Spleen (tissue), 11 donors: Measurements from ENCODE around the gene TMOD4. TPM values are rescaled to one million over a fixed set of nuclear protein-coding genes. Genes with fewer than 3 reads are reported as not detected.
"Not testable (repeated sequence)": the region's sequence is repeated elsewhere in the genome, so short reads cannot be mapped to it uniquely, and the experiment has no call there.

Experiments
- DNase-seq: peaks from one replicate; pipeline ENCODE4 v3.0.0-alpha.2; 2020
- H3K27ac ChIP-seq, 8 donors: fragments of 200-600 bp; sonication (generic) in 7 of 8; 1 replicate in 4 of 8; 2 replicates in 4 of 8; pipeline versions ENCODE4 v1.5.0 to v1.8.0; 2016 to 2021; ENCODE audit warnings: inconsistent platforms in 4 of 8, mild to moderate bottlenecking in 4 of 8, moderate library complexity in 1 of 8
- H3K27me3 ChIP-seq, 7 donors: fragments of 200-600 bp; sonication (generic) in 6 of 7; replicated peaks in 1 of 7; 1 replicate in 4 of 7; 2 replicates in 3 of 7; pipeline versions ENCODE4 v1.5.0 to v1.8.0; 2016 to 2021; ENCODE audit warnings: inconsistent platforms in 3 of 7, mild to moderate bottlenecking in 1 of 7
- H3K36me3 ChIP-seq, 6 donors: fragments of 200-600 bp; sonication (generic) in 5 of 6; 1 replicate in 4 of 6; 2 replicates in 2 of 6; pipeline versions ENCODE4 v1.5.0 to v1.8.0; 2016 to 2021; ENCODE audit warnings: inconsistent platforms in 2 of 6
- H3K4me1 ChIP-seq, 6 donors: fragments of 200-600 bp; sonication (generic) in 5 of 6; 1 replicate in 3 of 6; 2 replicates in 3 of 6; pipeline versions ENCODE4 v1.5.0 to v1.8.0; 2016 to 2021; ENCODE audit warnings: inconsistent platforms in 3 of 6
- H3K4me3 ChIP-seq, 8 donors: fragments of 200-600 bp; sonication (generic) in 7 of 8; 1 replicate in 4 of 8; 2 replicates in 4 of 8; pipeline versions ENCODE4 v1.5.0 to v1.8.0; 2016 to 2021; ENCODE audit warnings: inconsistent platforms in 4 of 8, mild to moderate bottlenecking in 4 of 8, moderate library complexity in 2 of 8
- H3K9me3 ChIP-seq, 8 donors: fragments of 200-600 bp; sonication (generic) in 7 of 8; 1 replicate in 4 of 8; 2 replicates in 4 of 8; pipeline versions ENCODE4 v1.5.0 to v1.8.0; 2016 to 2021; ENCODE audit warnings: inconsistent platforms in 4 of 8
- POLR2A ChIP-seq, 3 donors: fragments of 450-650 bp; IDR thresholded peaks; one replicate each; pipeline ENCODE4 v1.5.1; 2017; ENCODE audit warnings: antibody characterized with exemption in 3 of 3, mild to moderate bottlenecking in 1 of 3
- POLR2AphosphoS5 ChIP-seq, 3 donors: sonication (generic); formaldehyde crosslinking; IDR thresholded peaks; one replicate each; pipeline ENCODE4 v1.5.1; 2017; ENCODE audit warnings: antibody characterized with exemption in 3 of 3
- WGBS, 5 donors: extraction: QIAGEN DNeasy Blood & Tissue Kit in 3 of 5; methylation state at CpG; one replicate each; pipeline versions ENCODE4 v1.1.5 to v1.1.7; 2013 to 2018; 5-methylcytosine and 5-hydroxymethylcytosine counted together
- intact Hi-C: fragments of 100-400 bp; cut with DNase I; formaldehyde crosslinking; loops from one replicate; pipeline ENCODE4 v1.15.0; 2023; ENCODE audit warnings: low total_unique reads
- polyA plus RNA-seq, 3 donors: library from polyadenylated mRNA; stranded (reverse); fragments of 200-250 nt; gene quantifications; one replicate each; pipeline ENCODE4 v1.2.1, GENCODE V29; 2013
- total RNA-seq, 7 donors: library from RNA; depleted of rRNA in 3 of 7; stranded (reverse); fragments of >200 nt in 3 of 7; fragmentation: NEBNext Ultra II Directional in 4 of 7; extraction: Animal tissue kit (Norgen Biotek cat#: 25700) in 4 of 7; gene quantifications; one replicate each; pipeline versions ENCODE4 v1.1.0 to v1.2.1, GENCODE V29; 2016 to 2021
- TF ChIP-seq, protein P1 (sequence below), 11 experiments: fragments of 200-600 bp in 7 of 11; fragments of 450-650 bp in 4 of 11; sonication (generic) in 4 of 11; IDR thresholded peaks in 8 of 11; conservative IDR thresholded peaks in 3 of 11; 1 replicate in 7 of 11; 2 replicates in 4 of 11; pipeline versions ENCODE4 v1.4.0 to v1.8.0; 2016 to 2021; ENCODE audit warnings: antibody characterized with exemption in 11 of 11, inconsistent platforms in 4 of 11, mild to moderate bottlenecking in 1 of 11
- donor health status: healthy with polysubstance abuse.
- donor health status: DM: no; HTN: no; CAD: no; lungs with moderate emphysema.
- donor health status: DM: no; HTN: no; CAD: no.
- donor health status: Bipolar disorder and iron deficiency.
- donor health status: healthy.
- donor health status: DM: no; HTN: no; CAD: no.
- donor health status: DM: yes; HTN: yes; CAD: no.

TMOD4 gene
- total and polyA plus RNA-seq, 10 donors, result 0.44 to 2.0 (median 0.76) TPM; not detected in 3

DNA sequence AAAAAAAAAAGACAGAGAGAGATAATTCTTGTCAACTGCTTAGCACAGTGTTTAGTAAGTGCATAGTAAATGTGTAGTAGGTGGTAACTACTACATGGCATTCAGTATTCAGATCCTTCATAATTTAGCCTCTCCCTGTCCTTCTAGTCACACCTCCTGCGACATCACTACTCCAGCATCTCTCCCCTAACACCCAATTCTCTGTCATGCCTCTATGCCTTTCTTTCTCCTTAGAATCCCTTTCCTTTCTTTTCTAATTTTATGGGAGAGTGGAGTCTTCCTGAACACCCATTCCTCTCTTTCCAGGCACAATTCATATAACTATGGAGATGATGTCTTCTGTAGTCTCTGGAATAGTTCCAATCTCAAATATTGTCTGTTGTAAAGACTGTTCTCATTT lies 18.1 kb upstream of the TMOD4 start:
- intact Hi-C loops, result no loop called here
- DNase-seq, result no peak
- WGBS, 5 donors, result 82 to 94% (median 88%) methylated on average over 1 of the region's 1 CpG
- TF ChIP-seq POLR2A (IDR thresholded peaks at IDR 0.05), result no peak
- TF ChIP-seq, protein P1, sequence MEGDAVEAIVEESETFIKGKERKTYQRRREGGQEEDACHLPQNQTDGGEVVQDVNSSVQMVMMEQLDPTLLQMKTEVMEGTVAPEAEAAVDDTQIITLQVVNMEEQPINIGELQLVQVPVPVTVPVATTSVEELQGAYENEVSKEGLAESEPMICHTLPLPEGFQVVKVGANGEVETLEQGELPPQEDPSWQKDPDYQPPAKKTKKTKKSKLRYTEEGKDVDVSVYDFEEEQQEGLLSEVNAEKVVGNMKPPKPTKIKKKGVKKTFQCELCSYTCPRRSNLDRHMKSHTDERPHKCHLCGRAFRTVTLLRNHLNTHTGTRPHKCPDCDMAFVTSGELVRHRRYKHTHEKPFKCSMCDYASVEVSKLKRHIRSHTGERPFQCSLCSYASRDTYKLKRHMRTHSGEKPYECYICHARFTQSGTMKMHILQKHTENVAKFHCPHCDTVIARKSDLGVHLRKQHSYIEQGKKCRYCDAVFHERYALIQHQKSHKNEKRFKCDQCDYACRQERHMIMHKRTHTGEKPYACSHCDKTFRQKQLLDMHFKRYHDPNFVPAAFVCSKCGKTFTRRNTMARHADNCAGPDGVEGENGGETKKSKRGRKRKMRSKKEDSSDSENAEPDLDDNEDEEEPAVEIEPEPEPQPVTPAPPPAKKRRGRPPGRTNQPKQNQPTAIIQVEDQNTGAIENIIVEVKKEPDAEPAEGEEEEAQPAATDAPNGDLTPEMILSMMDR (IDR thresholded peaks at IDR 0.05 in 8 of 11, conservative IDR thresholded peaks at IDR 0.05 in 3 of 11), result no peak
- no peak for TF ChIP-seq POLR2AphosphoS5 (IDR thresholded peaks at IDR 0.05)
- Histone ChIP-seq H3K27me3 (no peaks in the 10 kb centered on the region), H3K9me3 (no peaks in the 10 kb centered on the region), H3K4me1 (peaks cover 5 to 41% (median 29%) of the 10 kb centered on the region in 6 donors), H3K27ac (no peak overlapping the region), H3K4me3 (no peak overlapping the region), H3K36me3 (no peaks in the 10 kb centered on the region)

DNA sequence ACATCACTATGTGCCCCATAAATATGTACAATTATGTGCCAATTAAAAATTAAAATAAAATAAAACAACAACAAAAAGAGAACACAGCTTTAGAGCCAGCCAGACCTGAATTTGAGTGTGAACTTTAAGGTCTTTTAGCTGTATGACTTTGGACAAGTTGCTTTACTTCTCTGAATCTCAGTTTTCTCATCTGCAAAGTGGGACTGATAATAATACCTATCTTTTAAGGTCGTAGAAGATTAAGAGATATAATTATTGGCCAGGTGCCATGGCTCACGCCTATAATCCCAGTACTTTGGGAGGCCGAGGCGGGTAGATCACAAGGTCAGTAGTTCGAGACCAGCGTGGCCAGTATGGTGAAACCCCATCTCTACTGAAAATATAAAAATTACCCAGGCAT lies 17.5 kb upstream of the TMOD4 start:
- 72 to 83% (median 75%) methylated on average over 6 of the region's 6 CpGs for WGBS, 5 donors

DNA sequence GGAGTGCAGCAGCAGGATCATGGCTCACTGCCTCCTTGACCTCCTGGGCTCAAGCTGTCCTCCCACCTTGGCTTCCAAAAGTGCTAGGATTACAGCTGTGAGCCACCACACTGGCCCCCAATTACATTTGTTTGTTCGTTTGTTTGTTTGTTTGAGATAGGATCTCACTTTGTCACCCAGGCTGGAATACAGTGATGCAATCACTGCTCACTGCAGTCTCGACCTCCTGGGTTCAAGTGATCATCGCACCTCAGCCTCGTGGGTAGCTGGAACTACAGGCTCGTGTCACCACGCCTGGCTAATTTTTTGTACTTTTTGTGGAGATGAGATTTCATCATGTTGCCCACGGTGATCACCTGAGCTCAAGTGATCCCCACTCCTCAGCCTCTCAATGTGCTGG lies 16.3 kb upstream of the TMOD4 start:
- no peaks in the 10 kb centered on the region for H3K36me3 ChIP-seq
- TF ChIP-seq, protein P1 (IDR thresholded peaks at IDR 0.05 in 8 of 11, conservative IDR thresholded peaks at IDR 0.05 in 3 of 11), result no peak
- TF ChIP-seq POLR2A (IDR thresholded peaks at IDR 0.05), result no peak
- no peak for TF ChIP-seq POLR2AphosphoS5 (IDR thresholded peaks at IDR 0.05)
- 75 to 83% (median 79%) methylated on average over 7 of the region's 7 CpGs for WGBS, 5 donors
- intact Hi-C loops, result no loop called here
- no peaks in the 10 kb centered on the region for H3K9me3 ChIP-seq
- DNase-seq, result peak; percentile 10
- peaks cover 16 to 48% (median 35%) of the 10 kb centered on the region in 6 donors for H3K4me1 ChIP-seq
- H3K4me3 ChIP-seq, result no peak overlapping the region
- no peaks in the 10 kb centered on the region for H3K27me3 ChIP-seq
- no peak overlapping the region for H3K27ac ChIP-seq

More for the DNA sequence above, 17.5 kb upstream of the TMOD4 start:
- Histone ChIP-seq H3K4me3 (no peak overlapping the region), H3K4me1 (peaks cover 11 to 46% (median 34%) of the 10 kb centered on the region in 6 donors), H3K27ac (no peak overlapping the region), H3K36me3 (no peaks in the 10 kb centered on the region), H3K27me3 (no peaks in the 10 kb centered on the region), H3K9me3 (no peaks in the 10 kb centered on the region)
- TF ChIP-seq, protein P1 (IDR thresholded peaks at IDR 0.05 in 8 of 11, conservative IDR thresholded peaks at IDR 0.05 in 3 of 11), result no peak
- no peak for TF ChIP-seq POLR2AphosphoS5 (IDR thresholded peaks at IDR 0.05)
- no peak for TF ChIP-seq POLR2A (IDR thresholded peaks at IDR 0.05)
- intact Hi-C loops, result no loop called here
- peak; percentile 23 for DNase-seq

DNA sequence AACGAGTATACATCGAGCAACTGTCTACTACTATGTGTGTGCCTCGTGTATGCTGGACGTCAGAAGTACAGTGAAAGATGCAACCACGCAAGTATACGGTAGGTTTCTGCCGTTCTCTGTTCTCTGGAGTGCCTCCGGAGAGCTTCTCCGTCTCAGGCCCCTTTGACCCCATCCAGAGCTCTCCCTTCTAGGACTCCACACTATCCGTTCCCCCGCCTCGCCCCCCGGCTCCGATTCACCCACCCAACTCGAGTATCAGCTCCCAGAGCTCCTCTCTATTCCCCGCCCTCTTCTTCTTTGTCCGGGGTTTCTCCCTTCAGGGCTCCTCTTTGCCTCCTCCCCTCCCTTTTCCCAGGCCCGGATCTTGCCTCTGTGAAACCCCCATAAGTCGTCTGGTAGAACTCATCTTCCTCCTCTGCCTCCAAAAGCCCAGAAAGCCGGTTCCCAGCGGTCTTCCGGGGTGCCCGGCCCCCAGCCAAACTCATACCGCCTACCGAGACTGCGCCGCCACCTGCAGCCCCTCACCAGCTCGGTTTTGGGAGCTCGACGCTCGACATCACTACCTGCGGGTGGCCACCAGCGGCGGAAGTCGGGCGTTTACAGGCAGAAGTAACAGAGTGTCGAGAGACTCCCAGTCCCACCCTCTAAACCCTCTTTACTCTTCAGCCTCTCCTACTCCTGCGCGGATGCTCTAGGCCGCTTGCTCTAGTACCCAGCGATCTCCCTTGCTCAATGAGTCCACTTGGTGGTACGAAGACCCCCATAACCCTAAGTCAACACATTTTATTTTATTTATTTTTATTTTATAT lies 14.1 kb upstream of the TMOD4 start, which contains the start of gene VPS72:
VPS72 (minus strand) TSS at position 561 of the 809 bp plus-strand sequence; CDS start at position 485, 76 bp downstream.
- Histone ChIP-seq H3K36me3 (peaks cover 0 to 22% (median 11%) of the 10 kb centered on the region in 6 donors), H3K4me1 (peaks cover 16 to 42% (median 29%) of the 10 kb centered on the region in 6 donors), H3K4me3 (peak within 1 kb of the TSS; percentile 71 to 95 (median 80)), H3K27ac (peak within 1 kb of the TSS; percentile 78 to 91 (median 86)), H3K27me3 (no peaks in the 10 kb centered on the region), H3K9me3 (no peaks in the 10 kb centered on the region)
- TF ChIP-seq, protein P1 (IDR thresholded peaks at IDR 0.05 in 8 of 11, conservative IDR thresholded peaks at IDR 0.05 in 3 of 11), result peak in 7 of 11 experiments; percentile 9 to 63 (median 40)
- TF ChIP-seq POLR2A (IDR thresholded peaks at IDR 0.05) (peak in 1 of 3 donors; percentile 9), POLR2AphosphoS5 (IDR thresholded peaks at IDR 0.05) (peak; percentile 88 to 90 (median 90))
- intact Hi-C loops, result no loop called here
- peak; percentile 96 for DNase-seq
- 0 to 1% (median 1%) methylated on average over 42 of the region's 42 CpGs for WGBS, 5 donors

DNA sequence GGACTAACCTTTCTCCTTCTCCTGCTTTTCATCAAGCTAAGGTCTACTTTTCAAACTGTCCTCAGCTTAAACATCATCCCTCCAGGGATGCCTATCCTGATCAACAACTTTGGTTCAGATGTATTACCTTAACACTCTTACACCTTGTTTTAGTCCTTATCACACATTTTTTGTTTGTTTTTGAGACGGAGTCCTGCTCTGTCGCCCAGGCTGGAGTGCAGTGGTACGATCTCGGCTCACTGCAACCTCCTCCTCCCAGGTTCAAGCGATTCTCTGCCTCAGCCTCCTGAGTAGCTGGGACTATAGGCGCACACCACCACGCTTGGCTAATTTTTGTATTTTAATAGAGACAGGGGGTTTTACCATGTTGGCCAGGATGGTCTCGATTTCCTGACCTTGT lies 12.9 kb upstream of the TMOD4 start:
- WGBS, 5 donors, result 80 to 85% (median 81%) methylated on average over 8 of the region's 8 CpGs
- intact Hi-C loops, result not testable (repeated sequence)

More for the DNA sequence above, 12.9 kb upstream of the TMOD4 start:
- Histone ChIP-seq H3K4me3 (peak overlapping the region in 7 of 8 donors; percentile 71 to 95 (median 77)), H3K4me1 (peaks cover 16 to 42% (median 28%) of the 10 kb centered on the region in 6 donors), H3K27ac (peak overlapping the region in 2 of 8 donors; percentile 91), H3K36me3 (peaks cover 0 to 33% (median 22%) of the 10 kb centered on the region in 6 donors)
- not testable (repeated sequence) for DNase-seq, H3K9me3 ChIP-seq, H3K27me3 ChIP-seq
